Suprapubic skin (tissue), 4 donors: ENCODE data around the gene RFPL4AL1.
"Not testable (repeated sequence)": the region's sequence is repeated elsewhere in the genome, so short reads cannot be mapped to it uniquely, and the experiment has no call there.

Experiments used
- CTCF ChIP-seq, 2 donors: fragments of 200-600 bp in 1 of 2; fragments of 450-650 bp in 1 of 2; sonication (generic) in 1 of 2; IDR thresholded peaks; one replicate each; pipeline ENCODE4 v1.5.1; 2016 to 2019; ENCODE audit warnings: antibody characterized with exemption in 2 of 2, mild to moderate bottlenecking in 1 of 2, moderate library complexity in 1 of 2
- POLR2A ChIP-seq, 2 donors: fragments of 450-650 bp; IDR thresholded peaks; one replicate each; pipeline ENCODE4 v1.6.1; 2017; ENCODE audit warnings: antibody characterized with exemption in 2 of 2, mild to moderate bottlenecking in 2 of 2, moderate library complexity in 2 of 2
- POLR2AphosphoS5 ChIP-seq, 3 donors: sonication (generic); formaldehyde crosslinking; IDR thresholded peaks; one replicate each; pipeline ENCODE4 v1.6.1; 2017; ENCODE audit warnings: antibody characterized with exemption in 3 of 3

DNA sequence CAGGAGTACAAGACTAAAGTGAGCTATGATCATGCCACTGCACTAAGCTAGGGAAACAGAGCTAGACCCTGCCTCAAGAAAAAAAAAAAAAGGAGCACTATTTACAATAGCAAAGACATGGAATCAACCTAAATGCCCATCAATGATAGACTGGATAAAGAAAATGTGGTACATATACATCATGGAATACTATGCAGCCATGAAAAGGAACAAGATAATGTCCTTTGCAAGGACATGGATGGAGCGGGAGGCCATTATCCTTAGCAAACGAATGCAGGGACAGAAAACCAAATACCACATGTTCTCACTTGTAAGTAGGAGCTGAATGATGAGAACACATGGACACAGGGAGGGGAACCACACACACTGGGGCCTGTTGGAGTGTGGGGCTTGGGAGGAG is 38.5 kb upstream of the RFPL4AL1 start:
- not testable (repeated sequence) for TF ChIP-seq POLR2AphosphoS5, CTCF, POLR2A (IDR thresholded peaks at IDR 0.05)
